ENCODE results near the gene ISG20L2.

The ISG20L2 gene

DNA sequence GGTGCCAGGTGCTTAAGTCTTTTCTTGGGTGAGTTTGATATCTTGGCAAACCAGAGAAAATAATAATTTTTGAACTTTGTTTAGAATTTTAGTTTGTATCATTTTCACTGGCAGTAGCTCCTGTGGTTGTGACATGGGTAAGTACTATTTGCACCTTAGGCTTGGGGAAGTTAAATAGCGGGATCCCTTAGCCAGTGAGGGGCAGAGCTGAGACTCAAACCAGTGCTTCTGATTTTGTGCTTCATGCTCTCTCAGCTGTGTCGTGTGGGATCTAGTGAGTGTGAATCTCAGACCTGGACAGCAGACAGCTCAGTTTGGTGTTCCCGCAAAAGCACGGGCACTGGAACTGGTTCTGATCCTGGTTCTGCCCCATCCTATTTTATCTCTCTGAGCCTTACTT, 48.4 kb upstream of the ISG20L2 start:
- TF ChIP-seq, protein P1, sequence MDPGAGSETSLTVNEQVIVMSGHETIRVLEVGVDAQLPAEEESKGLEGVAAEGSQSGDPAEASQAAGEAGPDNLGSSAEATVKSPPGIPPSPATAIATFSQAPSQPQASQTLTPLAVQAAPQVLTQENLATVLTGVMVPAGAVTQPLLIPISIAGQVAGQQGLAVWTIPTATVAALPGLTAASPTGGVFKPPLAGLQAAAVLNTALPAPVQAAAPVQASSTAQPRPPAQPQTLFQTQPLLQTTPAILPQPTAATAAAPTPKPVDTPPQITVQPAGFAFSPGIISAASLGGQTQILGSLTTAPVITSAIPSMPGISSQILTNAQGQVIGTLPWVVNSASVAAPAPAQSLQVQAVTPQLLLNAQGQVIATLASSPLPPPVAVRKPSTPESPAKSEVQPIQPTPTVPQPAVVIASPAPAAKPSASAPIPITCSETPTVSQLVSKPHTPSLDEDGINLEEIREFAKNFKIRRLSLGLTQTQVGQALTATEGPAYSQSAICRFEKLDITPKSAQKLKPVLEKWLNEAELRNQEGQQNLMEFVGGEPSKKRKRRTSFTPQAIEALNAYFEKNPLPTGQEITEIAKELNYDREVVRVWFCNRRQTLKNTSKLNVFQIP (CRISPR knock-in tag; IDR thresholded peaks at IDR 0.05; ENCODE audit: borderline replicate concordance, low read depth), result no peak
- TF ChIP-seq ZNF8 (CRISPR knock-in tag; IDR thresholded peaks at IDR 0.05) (no peak), ZFP30 (CRISPR knock-in tag; IDR thresholded peaks at IDR 0.05) (no peak), ARNTL (CRISPR knock-in tag; IDR thresholded peaks at IDR 0.05; ENCODE audit: borderline replicate concordance, low read depth) (no peak), ZFP3 (CRISPR knock-in tag; IDR thresholded peaks at IDR 0.05) (no peak), ZC3H10 (CRISPR knock-in tag; IDR thresholded peaks at IDR 0.05) (no peak), RARB (CRISPR knock-in tag; IDR thresholded peaks at IDR 0.05) (no peak), PPARA (CRISPR knock-in tag; IDR thresholded peaks at IDR 0.05; ENCODE audit: borderline replicate concordance) (no peak), ZNF565 (CRISPR knock-in tag; conservative IDR thresholded peaks at IDR 0.05; ENCODE audit: low read depth) (no peak), TCF4 (CRISPR knock-in tag; IDR thresholded peaks at IDR 0.05; ENCODE audit: borderline replicate concordance) (no peak)
- TF ChIP-seq, protein P2, sequence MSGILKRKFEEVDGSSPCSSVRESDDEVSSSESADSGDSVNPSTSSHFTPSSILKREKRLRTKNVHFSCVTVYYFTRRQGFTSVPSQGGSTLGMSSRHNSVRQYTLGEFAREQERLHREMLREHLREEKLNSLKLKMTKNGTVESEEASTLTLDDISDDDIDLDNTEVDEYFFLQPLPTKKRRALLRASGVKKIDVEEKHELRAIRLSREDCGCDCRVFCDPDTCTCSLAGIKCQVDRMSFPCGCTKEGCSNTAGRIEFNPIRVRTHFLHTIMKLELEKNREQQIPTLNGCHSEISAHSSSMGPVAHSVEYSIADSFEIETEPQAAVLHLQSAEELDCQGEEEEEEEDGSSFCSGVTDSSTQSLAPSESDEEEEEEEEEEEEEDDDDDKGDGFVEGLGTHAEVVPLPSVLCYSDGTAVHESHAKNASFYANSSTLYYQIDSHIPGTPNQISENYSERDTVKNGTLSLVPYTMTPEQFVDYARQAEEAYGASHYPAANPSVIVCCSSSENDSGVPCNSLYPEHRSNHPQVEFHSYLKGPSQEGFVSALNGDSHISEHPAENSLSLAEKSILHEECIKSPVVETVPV (CRISPR knock-in tag; IDR thresholded peaks at IDR 0.05), result no peak
- TF ChIP-seq, protein P3, sequence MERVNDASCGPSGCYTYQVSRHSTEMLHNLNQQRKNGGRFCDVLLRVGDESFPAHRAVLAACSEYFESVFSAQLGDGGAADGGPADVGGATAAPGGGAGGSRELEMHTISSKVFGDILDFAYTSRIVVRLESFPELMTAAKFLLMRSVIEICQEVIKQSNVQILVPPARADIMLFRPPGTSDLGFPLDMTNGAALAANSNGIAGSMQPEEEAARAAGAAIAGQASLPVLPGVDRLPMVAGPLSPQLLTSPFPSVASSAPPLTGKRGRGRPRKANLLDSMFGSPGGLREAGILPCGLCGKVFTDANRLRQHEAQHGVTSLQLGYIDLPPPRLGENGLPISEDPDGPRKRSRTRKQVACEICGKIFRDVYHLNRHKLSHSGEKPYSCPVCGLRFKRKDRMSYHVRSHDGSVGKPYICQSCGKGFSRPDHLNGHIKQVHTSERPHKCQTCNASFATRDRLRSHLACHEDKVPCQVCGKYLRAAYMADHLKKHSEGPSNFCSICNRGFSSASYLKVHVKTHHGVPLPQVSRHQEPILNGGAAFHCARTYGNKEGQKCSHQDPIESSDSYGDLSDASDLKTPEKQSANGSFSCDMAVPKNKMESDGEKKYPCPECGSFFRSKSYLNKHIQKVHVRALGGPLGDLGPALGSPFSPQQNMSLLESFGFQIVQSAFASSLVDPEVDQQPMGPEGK (CRISPR knock-in tag; IDR thresholded peaks at IDR 0.05; ENCODE audit: borderline replicate concordance), result no peak
- TF ChIP-seq, protein P4, sequence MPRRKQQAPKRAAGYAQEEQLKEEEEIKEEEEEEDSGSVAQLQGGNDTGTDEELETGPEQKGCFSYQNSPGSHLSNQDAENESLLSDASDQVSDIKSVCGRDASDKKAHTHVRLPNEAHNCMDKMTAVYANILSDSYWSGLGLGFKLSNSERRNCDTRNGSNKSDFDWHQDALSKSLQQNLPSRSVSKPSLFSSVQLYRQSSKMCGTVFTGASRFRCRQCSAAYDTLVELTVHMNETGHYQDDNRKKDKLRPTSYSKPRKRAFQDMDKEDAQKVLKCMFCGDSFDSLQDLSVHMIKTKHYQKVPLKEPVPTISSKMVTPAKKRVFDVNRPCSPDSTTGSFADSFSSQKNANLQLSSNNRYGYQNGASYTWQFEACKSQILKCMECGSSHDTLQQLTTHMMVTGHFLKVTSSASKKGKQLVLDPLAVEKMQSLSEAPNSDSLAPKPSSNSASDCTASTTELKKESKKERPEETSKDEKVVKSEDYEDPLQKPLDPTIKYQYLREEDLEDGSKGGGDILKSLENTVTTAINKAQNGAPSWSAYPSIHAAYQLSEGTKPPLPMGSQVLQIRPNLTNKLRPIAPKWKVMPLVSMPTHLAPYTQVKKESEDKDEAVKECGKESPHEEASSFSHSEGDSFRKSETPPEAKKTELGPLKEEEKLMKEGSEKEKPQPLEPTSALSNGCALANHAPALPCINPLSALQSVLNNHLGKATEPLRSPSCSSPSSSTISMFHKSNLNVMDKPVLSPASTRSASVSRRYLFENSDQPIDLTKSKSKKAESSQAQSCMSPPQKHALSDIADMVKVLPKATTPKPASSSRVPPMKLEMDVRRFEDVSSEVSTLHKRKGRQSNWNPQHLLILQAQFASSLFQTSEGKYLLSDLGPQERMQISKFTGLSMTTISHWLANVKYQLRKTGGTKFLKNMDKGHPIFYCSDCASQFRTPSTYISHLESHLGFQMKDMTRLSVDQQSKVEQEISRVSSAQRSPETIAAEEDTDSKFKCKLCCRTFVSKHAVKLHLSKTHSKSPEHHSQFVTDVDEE (CRISPR knock-in tag; IDR thresholded peaks at IDR 0.05), result no peak
- no peak for ATAC-seq

DNA sequence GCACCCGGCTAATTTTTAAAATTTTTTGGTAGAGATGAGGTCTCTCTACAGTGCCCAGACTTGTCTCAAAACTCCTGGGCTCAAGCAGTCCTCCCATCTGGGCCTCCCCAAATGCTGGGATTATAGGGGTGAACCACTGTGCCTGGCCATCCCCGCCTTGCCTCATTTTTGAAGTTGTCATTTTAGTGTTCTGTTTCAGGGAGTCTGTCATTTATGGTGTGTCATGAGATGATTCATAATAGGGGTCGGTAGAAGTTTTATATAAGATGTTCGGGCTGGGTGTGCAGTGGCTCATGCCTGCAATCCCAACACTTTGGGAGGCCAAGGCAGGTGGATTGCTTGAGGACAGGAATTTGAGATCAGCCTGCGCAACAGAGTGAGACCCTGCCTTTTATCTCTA, 47.2 kb upstream of the ISG20L2 start:
- TF ChIP-seq, protein P1 (CRISPR knock-in tag; IDR thresholded peaks at IDR 0.05; ENCODE audit: borderline replicate concordance, low read depth), result no peak
- TF ChIP-seq SNAI2 (CRISPR knock-in tag; IDR thresholded peaks at IDR 0.05), result no peak
- TF ChIP-seq ZFP30 (CRISPR knock-in tag; IDR thresholded peaks at IDR 0.05), result no peak
- TF ChIP-seq OSR1 (CRISPR knock-in tag; IDR thresholded peaks at IDR 0.05), result no peak
- no peak for TF ChIP-seq ZNF565 (CRISPR knock-in tag; conservative IDR thresholded peaks at IDR 0.05; ENCODE audit: low read depth)
- no peak for TF ChIP-seq ARNTL (CRISPR knock-in tag; IDR thresholded peaks at IDR 0.05; ENCODE audit: borderline replicate concordance, low read depth)
- TF ChIP-seq TOX (CRISPR knock-in tag; IDR thresholded peaks at IDR 0.05; ENCODE audit: borderline replicate concordance), result no peak
- TF ChIP-seq ZC3H10 (CRISPR knock-in tag; IDR thresholded peaks at IDR 0.05), result no peak
- TF ChIP-seq TCF4 (CRISPR knock-in tag; IDR thresholded peaks at IDR 0.05; ENCODE audit: borderline replicate concordance), result no peak
- no peak for TF ChIP-seq ZNF70 (CRISPR knock-in tag; IDR thresholded peaks at IDR 0.05)
- no peak for TF ChIP-seq ISL1 (CRISPR knock-in tag; IDR thresholded peaks at IDR 0.05)
- TF ChIP-seq PPARA (CRISPR knock-in tag; IDR thresholded peaks at IDR 0.05; ENCODE audit: borderline replicate concordance), result no peak
- TF ChIP-seq, protein P3 (CRISPR knock-in tag; IDR thresholded peaks at IDR 0.05; ENCODE audit: borderline replicate concordance), result no peak
- no peak for TF ChIP-seq CSDC2 (CRISPR knock-in tag; IDR thresholded peaks at IDR 0.05)
- TF ChIP-seq, protein P4 (CRISPR knock-in tag; IDR thresholded peaks at IDR 0.05), result no peak
- TF ChIP-seq BACH2 (CRISPR knock-in tag; IDR thresholded peaks at IDR 0.05; ENCODE audit: borderline replicate concordance), result no peak
- no peak; the same call in 1 of the 3 replicates for ATAC-seq

All from SK-N-SH treated with all-trans-retinoic acid at 6 μM for 48 hours (cell line).